GM13976 (cell line): Measurements from ENCODE around the gene TMPRSS4.

ENCODE experiments used
- DNase-seq: peaks from one replicate; pipeline ENCODE4 v3.0.0; 2012; ENCODE audit warnings: low spot score
- in situ Hi-C: fragments of 300-500 bp; cut with MboI; formaldehyde crosslinking; loops from one replicate; pipeline ENCODE4 v1.12.0; 2022; ENCODE audit warnings: low sequenced_read_pairs, mixed read lengths, inconsistent platforms; ENCODE audit not compliant: unreplicated experiment
- TF ChIP-seq, protein P1 (sequence below): IDR thresholded peaks from 2 replicates; pipeline ENCODE4 v1.5.1; 2012; ENCODE audit warnings: borderline replicate concordance, mild to moderate bottlenecking; ENCODE audit not compliant: insufficient read depth; ENCODE audit errors: extremely low read depth, missing control alignments, control extremely low read depth

The TMPRSS4 gene

GRCh38 chr11:118068206-118068944 is 8.5 kb upstream of the TMPRSS4 start:
- no peak for DNase-seq
- TF ChIP-seq, protein P1, sequence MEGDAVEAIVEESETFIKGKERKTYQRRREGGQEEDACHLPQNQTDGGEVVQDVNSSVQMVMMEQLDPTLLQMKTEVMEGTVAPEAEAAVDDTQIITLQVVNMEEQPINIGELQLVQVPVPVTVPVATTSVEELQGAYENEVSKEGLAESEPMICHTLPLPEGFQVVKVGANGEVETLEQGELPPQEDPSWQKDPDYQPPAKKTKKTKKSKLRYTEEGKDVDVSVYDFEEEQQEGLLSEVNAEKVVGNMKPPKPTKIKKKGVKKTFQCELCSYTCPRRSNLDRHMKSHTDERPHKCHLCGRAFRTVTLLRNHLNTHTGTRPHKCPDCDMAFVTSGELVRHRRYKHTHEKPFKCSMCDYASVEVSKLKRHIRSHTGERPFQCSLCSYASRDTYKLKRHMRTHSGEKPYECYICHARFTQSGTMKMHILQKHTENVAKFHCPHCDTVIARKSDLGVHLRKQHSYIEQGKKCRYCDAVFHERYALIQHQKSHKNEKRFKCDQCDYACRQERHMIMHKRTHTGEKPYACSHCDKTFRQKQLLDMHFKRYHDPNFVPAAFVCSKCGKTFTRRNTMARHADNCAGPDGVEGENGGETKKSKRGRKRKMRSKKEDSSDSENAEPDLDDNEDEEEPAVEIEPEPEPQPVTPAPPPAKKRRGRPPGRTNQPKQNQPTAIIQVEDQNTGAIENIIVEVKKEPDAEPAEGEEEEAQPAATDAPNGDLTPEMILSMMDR, result no peak
- in situ Hi-C loops, result no loop called here

DNA sequence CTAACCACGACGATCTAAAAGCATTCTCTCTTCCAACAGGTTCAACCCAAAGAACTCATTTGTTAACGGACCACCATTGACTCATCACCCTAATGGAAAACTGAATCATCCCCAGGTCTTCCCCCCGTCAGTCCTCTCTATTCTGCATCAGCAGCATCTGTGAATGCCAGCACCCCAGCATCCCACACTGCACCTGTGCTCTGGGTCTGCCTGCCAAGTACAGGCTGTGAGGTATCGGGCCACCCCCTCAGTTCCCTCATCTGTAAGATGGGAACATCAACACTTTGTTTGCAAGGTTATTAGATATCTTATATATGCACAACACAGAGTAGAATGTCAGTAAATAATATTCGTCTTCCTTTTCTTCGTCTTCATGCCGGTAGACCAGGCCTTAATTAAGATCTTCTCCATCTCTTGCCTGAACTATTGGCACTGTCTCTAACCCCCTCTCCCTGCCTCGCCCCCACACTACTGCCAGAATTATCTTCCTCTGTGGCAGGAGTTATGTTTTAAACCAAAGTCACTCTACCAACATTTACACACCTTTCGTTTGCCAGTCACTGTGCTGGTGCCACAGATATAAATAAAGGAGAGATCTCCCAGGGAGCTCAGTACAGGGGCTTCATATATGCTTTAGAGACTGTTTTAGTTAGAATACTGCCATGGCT is 7.8 kb upstream of the TMPRSS4 start:
- TF ChIP-seq, protein P1, result no peak
- in situ Hi-C loops, result no loop called here
- DNase-seq, result no peak

GRCh38 chr11:118071416-118072030 is 5.4 kb upstream of the TMPRSS4 start:
- in situ Hi-C loops, result no loop called here
- DNase-seq, result no peak
- TF ChIP-seq, protein P1, result no peak

DNA sequence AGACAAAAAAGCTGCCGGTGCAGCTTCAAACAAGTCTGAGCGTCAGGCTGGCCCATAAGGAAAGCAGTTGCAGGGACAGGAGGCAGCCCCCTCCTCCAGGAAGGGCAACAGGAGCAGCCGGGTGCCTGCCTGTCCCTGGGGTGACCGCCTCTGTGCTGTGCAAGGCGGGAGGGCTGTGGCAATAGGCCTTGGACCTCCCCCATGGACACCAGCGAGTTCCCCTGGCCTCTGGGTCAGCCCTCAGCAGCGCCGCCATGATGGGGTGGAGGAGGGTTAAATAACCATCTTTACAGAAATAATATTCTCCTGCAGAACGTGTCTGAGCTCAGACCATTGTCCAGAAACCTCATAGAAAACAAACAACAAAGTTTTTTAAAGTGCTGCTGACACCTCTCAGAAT is 3.3 kb upstream of the TMPRSS4 start:
- TF ChIP-seq, protein P1, result no peak
- in situ Hi-C loops, result no loop called here
- no peak for DNase-seq

DNA sequence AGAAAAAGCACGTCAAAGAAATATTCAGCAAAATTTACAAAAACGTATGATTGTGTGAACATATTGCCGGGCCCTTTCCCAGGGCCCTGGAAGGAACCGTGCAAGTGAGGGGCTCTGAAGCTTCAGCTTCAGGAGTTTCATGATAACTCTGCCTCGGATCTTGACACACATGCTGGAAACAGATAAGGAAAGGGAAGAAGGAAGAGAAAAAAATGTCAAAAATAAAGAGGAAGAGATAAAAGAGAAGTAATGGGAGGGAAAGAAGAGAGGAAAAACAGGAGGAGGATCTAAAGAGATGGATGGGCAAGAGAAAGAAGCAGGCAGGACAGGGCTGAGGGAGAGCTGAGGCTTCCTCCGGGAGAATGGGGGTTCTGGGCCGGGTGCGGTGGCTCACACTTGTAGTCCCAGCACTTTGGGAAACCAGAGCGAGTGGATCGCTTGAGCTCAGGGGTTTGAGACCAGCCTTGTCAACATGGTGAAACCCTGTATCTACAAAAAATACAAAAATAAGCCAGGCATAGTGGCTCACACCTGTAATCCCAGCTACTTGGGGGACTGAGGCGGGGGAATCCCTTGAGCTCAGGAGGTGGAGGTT is 2.7 kb upstream of the TMPRSS4 start:
- no peak for DNase-seq
- in situ Hi-C loops, result no loop called here
- TF ChIP-seq, protein P1, result no peak

DNA sequence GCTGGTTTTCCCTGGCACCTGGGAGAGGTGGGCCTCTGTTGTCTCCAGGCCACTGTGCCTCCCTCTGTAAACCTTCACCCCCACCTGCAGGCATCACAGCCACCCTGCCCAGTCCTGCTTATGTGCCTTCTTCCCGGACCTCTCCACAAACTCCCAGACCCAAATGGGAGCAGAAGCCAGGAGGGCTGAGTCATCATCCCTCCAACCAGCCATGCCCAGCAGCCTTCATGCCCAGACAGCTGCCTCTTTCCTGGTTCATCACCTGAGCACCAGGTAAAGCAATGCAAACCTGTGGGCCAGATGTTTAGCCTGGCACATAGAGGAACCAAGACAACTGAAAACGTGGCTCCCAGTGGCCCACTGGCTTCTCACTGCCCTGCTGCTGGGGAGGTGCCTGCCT is 2.1 kb upstream of the TMPRSS4 start:
- no peak for DNase-seq
- TF ChIP-seq, protein P1, result no peak
- in situ Hi-C loops, result no loop called here
